HG03439 (cell line): Measurements from ENCODE around the gene CASP9.
"Not testable (repeated sequence)": the region's sequence is repeated elsewhere in the genome, so short reads cannot be mapped to it uniquely, and the experiment has no call there.

ENCODE experiments used
- ATAC-seq: cut with Tn5 transposase; IDR thresholded peaks from one replicate; pipeline ENCODE4 v1.9.1; 2021; ENCODE audit warnings: mild to moderate bottlenecking, moderate library complexity; ENCODE audit not compliant: unreplicated experiment

Gene CASP9

GRCh38 chr1:15501208-15502032 lies 22.6 kb downstream of the CASP9 start:
- ATAC-seq: no peak

- ATAC-seq: no peak
These were observed 23.5 kb downstream of the CASP9 start for GRCh38 chr1:15500184-15501178.

- no peak for ATAC-seq
These were observed 30.1 kb downstream of the CASP9 start for GRCh38 chr1:15493869-15494390.

- no peak for ATAC-seq
These were observed 31.4 kb downstream of the CASP9 start for GRCh38 chr1:15492596-15492995.

- not testable (repeated sequence) for ATAC-seq
These were observed 33.0 kb downstream of the CASP9 start for GRCh38 chr1:15491010-15491409.

GRCh38 chr1:15489052-15489736 lies 34.8 kb downstream of the CASP9 start:
- ATAC-seq: no peak

GRCh38 chr1:15488371-15488770 lies 35.6 kb downstream of the CASP9 start:
- ATAC-seq: no peak

GRCh38 chr1:15486844-15487610 lies 37.0 kb downstream of the CASP9 start:
- ATAC-seq: not testable (repeated sequence)

GRCh38 chr1:15485636-15486035 lies 38.4 kb downstream of the CASP9 start:
- no peak for ATAC-seq

GRCh38 chr1:15484443-15484842 lies 39.6 kb downstream of the CASP9 start:
- not testable (repeated sequence) for ATAC-seq

GRCh38 chr1:15483971-15484370 lies 40.0 kb downstream of the CASP9 start:
- ATAC-seq: no peak

- not testable (repeated sequence) for ATAC-seq
These were observed 41.0 kb downstream of the CASP9 start for GRCh38 chr1:15482983-15483543.

- not testable (repeated sequence) for ATAC-seq
These were observed 41.6 kb downstream of the CASP9 start for GRCh38 chr1:15482455-15482854.

GRCh38 chr1:15479654-15480347 lies 44.2 kb downstream of the CASP9 start:
- no peak for ATAC-seq

- ATAC-seq: no peak
These were observed 46.3 kb downstream of the CASP9 start for GRCh38 chr1:15477646-15478212.

GRCh38 chr1:15476927-15477326 lies 47.1 kb downstream of the CASP9 start:
- ATAC-seq: no peak

- ATAC-seq: no peak
These were observed 48.2 kb downstream of the CASP9 start, which contains the start of gene CELA2B for GRCh38 chr1:15475752-15476314. Gene CELA2B (plus strand): TSS chr1:15476104. CDS start chr1:15476126, 22 bp downstream.

GRCh38 chr1:15472587-15472986 lies 51.4 kb downstream of the CASP9 start:
- no peak for ATAC-seq
